ENCODE data around the gene ARL4D. TPM values are rescaled to one million over a fixed set of nuclear protein-coding genes. Genes with fewer than 3 reads are reported as not detected.

Gene ARL4D
- total RNA-seq, 1 donor from 2014 or later = 3.3 TPM

DNA sequence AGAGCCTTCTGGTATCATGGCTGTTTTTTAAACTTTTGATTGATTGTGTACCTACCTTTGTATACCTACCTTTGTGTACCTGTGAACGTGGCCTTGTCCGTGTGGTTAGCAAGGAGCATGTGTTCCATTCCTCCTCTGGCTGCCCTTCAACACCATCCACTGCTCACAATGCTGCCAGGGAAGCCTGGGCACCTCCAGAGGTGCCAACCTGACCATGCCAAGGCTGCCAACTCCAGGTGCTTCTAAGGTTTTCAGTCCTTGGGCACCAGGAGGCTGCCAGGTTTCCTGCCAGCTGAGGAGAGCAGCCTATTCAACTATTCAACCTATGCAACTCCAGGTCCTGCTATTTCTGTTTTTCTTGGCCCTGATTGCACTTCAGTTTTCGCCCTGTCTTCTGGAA lies 17.6 kb upstream of the ARL4D start:
- Histone ChIP-seq H3K27ac (no peak overlapping the region), H3K36me3 (peaks cover 0 to 2% of the 10 kb centered on the region in 2 donors)
- TF ChIP-seq, protein P1, sequence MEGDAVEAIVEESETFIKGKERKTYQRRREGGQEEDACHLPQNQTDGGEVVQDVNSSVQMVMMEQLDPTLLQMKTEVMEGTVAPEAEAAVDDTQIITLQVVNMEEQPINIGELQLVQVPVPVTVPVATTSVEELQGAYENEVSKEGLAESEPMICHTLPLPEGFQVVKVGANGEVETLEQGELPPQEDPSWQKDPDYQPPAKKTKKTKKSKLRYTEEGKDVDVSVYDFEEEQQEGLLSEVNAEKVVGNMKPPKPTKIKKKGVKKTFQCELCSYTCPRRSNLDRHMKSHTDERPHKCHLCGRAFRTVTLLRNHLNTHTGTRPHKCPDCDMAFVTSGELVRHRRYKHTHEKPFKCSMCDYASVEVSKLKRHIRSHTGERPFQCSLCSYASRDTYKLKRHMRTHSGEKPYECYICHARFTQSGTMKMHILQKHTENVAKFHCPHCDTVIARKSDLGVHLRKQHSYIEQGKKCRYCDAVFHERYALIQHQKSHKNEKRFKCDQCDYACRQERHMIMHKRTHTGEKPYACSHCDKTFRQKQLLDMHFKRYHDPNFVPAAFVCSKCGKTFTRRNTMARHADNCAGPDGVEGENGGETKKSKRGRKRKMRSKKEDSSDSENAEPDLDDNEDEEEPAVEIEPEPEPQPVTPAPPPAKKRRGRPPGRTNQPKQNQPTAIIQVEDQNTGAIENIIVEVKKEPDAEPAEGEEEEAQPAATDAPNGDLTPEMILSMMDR (IDR thresholded peaks at IDR 0.05) = no peak

GRCh38 chr17:43381621-43382020 lies 17.2 kb upstream of the ARL4D start:
- intact Hi-C loops (cut with DNase I) = no loop called here
- TF ChIP-seq, protein P1 (IDR thresholded peaks at IDR 0.05) = no peak

More for the DNA sequence above, 17.6 kb upstream of the ARL4D start:
- Histone ChIP-seq H3K4me1 (no peaks in the 10 kb centered on the region), H3K9me3 (peaks cover 7 to 11% of the 10 kb centered on the region in 2 donors), H3K27me3 (no peaks in the 10 kb centered on the region), H3K4me3 (no peak overlapping the region)
- intact Hi-C loops (cut with DNase I) = no loop called here
- DNase-seq (ENCODE audit: low spot score in 2 of 2) = no peak

DNA sequence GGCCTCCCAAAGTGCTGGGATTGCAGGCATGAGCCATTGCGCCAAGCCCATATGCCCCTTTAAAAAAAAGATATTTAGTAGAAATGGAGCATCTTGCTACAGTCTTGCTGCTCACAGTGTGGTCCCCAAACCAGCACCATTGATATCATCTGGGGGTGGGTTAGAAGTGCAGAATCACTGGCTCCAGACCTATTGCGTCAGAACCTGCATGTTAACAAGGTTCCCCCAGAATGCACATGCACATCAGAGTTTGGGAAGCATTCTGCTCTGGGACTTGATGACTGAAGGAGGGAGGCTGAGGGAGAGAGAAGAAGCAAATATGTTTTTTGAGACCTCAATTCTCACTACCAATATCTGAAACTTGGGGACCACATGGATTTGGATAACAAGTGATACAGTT lies 16.0 kb upstream of the ARL4D start:
- H3K4me1 ChIP-seq = peaks cover 3 to 4% of the 10 kb centered on the region in 2 donors
- no peak overlapping the region for H3K27ac ChIP-seq
- peaks cover 0 to 2% of the 10 kb centered on the region in 2 donors for H3K36me3 ChIP-seq
- intact Hi-C loops (cut with DNase I) = no loop called here
- H3K27me3 ChIP-seq = no peaks in the 10 kb centered on the region
- DNase-seq (ENCODE audit: low spot score in 2 of 2) = no peak
- TF ChIP-seq, protein P1 (IDR thresholded peaks at IDR 0.05) = no peak
- no peak overlapping the region for H3K4me3 ChIP-seq
- peaks cover 7 to 11% of the 10 kb centered on the region in 2 donors for H3K9me3 ChIP-seq

More at GRCh38 chr17:43381621-43382020, 17.2 kb upstream of the ARL4D start:
- Histone ChIP-seq H3K27me3 (no peaks in the 10 kb centered on the region), H3K27ac (no peak overlapping the region), H3K36me3 (peaks cover 0 to 2% of the 10 kb centered on the region in 2 donors), H3K9me3 (peaks cover 7 to 11% of the 10 kb centered on the region in 2 donors), H3K4me1 (no peaks in the 10 kb centered on the region), H3K4me3 (no peak overlapping the region)
- DNase-seq (ENCODE audit: low spot score in 2 of 2) = no peak

- Histone ChIP-seq H3K36me3 (peaks cover 0 to 2% of the 10 kb centered on the region in 2 donors), H3K27ac (no peak overlapping the region), H3K27me3 (no peaks in the 10 kb centered on the region), H3K4me1 (peaks cover 3 to 4% of the 10 kb centered on the region in 2 donors), H3K4me3 (no peak overlapping the region), H3K9me3 (peaks cover 7 to 11% of the 10 kb centered on the region in 2 donors)
- DNase-seq (ENCODE audit: low spot score in 2 of 2) = no peak
- intact Hi-C loops (cut with DNase I) = no loop called here
- TF ChIP-seq, protein P1 (IDR thresholded peaks at IDR 0.05) = no peak
These were observed 15.4 kb upstream of the ARL4D start for GRCh38 chr17:43383372-43383771.

DNA sequence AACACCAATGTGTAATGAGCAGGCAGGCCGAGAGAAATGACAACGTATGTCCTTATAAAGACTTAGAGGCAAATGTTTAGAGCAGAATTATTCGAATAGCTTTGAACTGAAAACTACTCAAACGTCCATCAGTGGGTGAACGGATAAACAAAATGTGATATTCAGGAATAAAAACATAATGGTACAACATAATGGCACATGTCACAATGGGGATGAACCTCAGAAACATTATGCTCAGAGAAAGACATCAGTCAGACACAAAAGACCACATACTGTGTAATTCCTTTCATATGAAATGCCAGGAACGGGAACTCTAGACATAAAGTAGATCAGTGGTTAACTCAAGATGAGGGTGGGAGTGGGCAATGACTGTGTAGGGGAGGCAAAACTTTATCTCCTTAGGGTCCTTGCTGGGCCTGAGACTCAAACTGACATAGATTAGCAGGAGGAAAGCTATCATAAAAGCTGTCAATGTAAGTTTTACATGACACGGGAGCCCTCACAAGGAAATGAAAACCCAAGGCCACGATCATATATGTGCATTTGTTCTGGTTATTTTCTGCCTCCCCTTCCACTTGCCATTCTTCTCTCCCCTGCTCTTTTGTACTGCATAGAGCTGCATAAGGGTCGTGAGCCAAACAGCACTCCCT lies 14.8 kb upstream of the ARL4D start:
- peaks cover 7 to 11% of the 10 kb centered on the region in 2 donors for H3K9me3 ChIP-seq
- peaks cover 3 to 4% of the 10 kb centered on the region in 2 donors for H3K4me1 ChIP-seq
- no peak overlapping the region for H3K4me3 ChIP-seq
- intact Hi-C loops (cut with DNase I) = no loop called here
- H3K27ac ChIP-seq = no peak overlapping the region
- peaks cover 0 to 2% of the 10 kb centered on the region in 2 donors for H3K36me3 ChIP-seq
- TF ChIP-seq, protein P1 (IDR thresholded peaks at IDR 0.05) = no peak
- H3K27me3 ChIP-seq = no peaks in the 10 kb centered on the region
- DNase-seq (ENCODE audit: low spot score in 2 of 2) = no peak
